Karpas-422 (cell line): Measurements from ENCODE around the gene ASZ1. TPM values are rescaled to one million over a fixed set of nuclear protein-coding genes. Genes with fewer than 3 reads are reported as not detected.

Experiments
- DNase-seq: peaks from one replicate; pipeline ENCODE4 v3.0.0-alpha.2; 2015
- H2AFZ ChIP-seq: fragments of 200-600 bp; sonication (generic); 2 replicates; pipeline ENCODE4 v1.6.1; 2014; ENCODE audit warnings: antibody characterized with exemption, low read length, mixed read lengths
- H3K27ac ChIP-seq: fragments of 200-600 bp; sonication (generic); 2 replicates; pipeline ENCODE4 v1.5.1; 2014; ENCODE audit warnings: mild to moderate bottlenecking, low read length, moderate library complexity
- H3K27me3 ChIP-seq: fragments of 200-600 bp; sonication (generic); 2 replicates; pipeline ENCODE4 v1.6.1; 2014; ENCODE audit warnings: low read length, mixed read lengths
- H3K36me3 ChIP-seq: fragments of 200-600 bp; sonication (generic); 2 replicates; pipeline ENCODE4 v1.6.1; 2014; ENCODE audit warnings: low read length, mixed read lengths; ENCODE audit not compliant: insufficient read depth
- H3K4me1 ChIP-seq: fragments of 200-600 bp; sonication (generic); 2 replicates; pipeline ENCODE4 v1.6.1; 2014; ENCODE audit warnings: mild to moderate bottlenecking, low read length, mixed read lengths
- H3K4me2 ChIP-seq: fragments of 200-600 bp; sonication (generic); 2 replicates; pipeline ENCODE4 v1.6.1; 2014; ENCODE audit warnings: low read length, low read depth, mild to moderate bottlenecking; ENCODE audit not compliant: poor library complexity, severe bottlenecking
- H3K4me3 ChIP-seq: fragments of 200-600 bp; sonication (generic); 2 replicates; pipeline ENCODE4 v1.5.1; 2014; ENCODE audit warnings: mild to moderate bottlenecking, antibody characterized with exemption, low read length, mixed read lengths
- H3K79me2 ChIP-seq: fragments of 200-600 bp; sonication (generic); 2 replicates; pipeline ENCODE4 v1.6.1; 2014; ENCODE audit warnings: mild to moderate bottlenecking, low read length, mixed read lengths
- H3K9ac ChIP-seq: fragments of 200-600 bp; sonication (generic); 2 replicates; pipeline ENCODE4 v1.6.0; 2014; ENCODE audit warnings: low read length
- H3K9me2 ChIP-seq: fragments of 200-600 bp; sonication (generic), shearing (Covaris generic); replicated peaks from 2 replicates; pipeline ENCODE4 v1.6.0; 2014; ENCODE audit warnings: mild to moderate bottlenecking, low read length, moderate library complexity; ENCODE audit not compliant: insufficient read depth
- H3K9me3 ChIP-seq: fragments of 300-700, 200-600 bp; sonication (generic); 2 replicates; pipeline ENCODE4 v1.6.1; 2014; ENCODE audit warnings: low read length, mixed read lengths
- H4K20me1 ChIP-seq: fragments of 200-600 bp; sonication (generic); 2 replicates; pipeline ENCODE4 v1.6.1; 2014; ENCODE audit warnings: mild to moderate bottlenecking, antibody characterized with exemption, low read length, low read depth; ENCODE audit not compliant: insufficient read depth
- total RNA-seq: library from RNA; depleted of rRNA; stranded (reverse); fragments of >200 nt; shearing (Covaris generic); gene quantifications from 2 replicates; pipeline ENCODE4 v1.2.3, GENCODE V29; 2014; ENCODE audit warnings: low replicate concordance

ASZ1 gene
- total RNA-seq, 1 experiment from 2014 or later = not detected

DNA sequence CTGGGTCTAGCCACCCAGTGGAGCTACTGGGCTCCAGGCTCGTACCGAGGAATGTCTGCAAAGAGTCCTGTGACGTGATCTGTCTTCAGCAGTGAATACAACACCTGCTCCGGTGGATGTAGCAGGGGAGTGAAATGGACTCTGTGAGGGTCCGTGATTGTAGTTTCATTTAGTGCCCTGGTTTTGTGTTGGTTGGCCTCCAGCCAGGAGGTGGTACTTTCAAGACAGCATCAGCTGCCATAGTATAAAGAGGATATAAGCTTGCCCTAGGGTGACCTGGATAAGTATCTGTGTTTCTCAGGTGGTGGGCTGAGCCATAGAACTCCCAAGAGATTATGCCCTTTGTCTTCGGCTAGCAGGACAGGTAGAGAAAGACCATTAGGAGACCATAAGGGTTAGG lies 79.8 kb downstream of the ASZ1 start:
- Histone ChIP-seq H3K4me2 (no peak overlapping the region), H3K9ac (no peak overlapping the region), H3K27ac (no peak overlapping the region), H3K4me1 (no peaks in the 10 kb centered on the region), H3K36me3 (no peaks in the 10 kb centered on the region), H3K9me3 (no peaks in the 10 kb centered on the region), H4K20me1 (no peaks in the 10 kb centered on the region), H3K27me3 (no peaks in the 10 kb centered on the region), H3K79me2 (no peaks in the 10 kb centered on the region), H3K4me3 (no peak overlapping the region), H2AFZ (no peak overlapping the region), H3K9me2 (no peaks in the 10 kb centered on the region)
- DNase-seq = no peak

GRCh38 chr7:117346161-117346560 lies 81.1 kb downstream of the ASZ1 start:
- H3K9me2 ChIP-seq = no peaks in the 10 kb centered on the region
- no peak overlapping the region for H3K9ac ChIP-seq
- H3K27me3 ChIP-seq = no peaks in the 10 kb centered on the region
- no peaks in the 10 kb centered on the region for H3K4me1 ChIP-seq
- no peaks in the 10 kb centered on the region for H3K36me3 ChIP-seq
- H4K20me1 ChIP-seq = no peaks in the 10 kb centered on the region
- no peak overlapping the region for H3K4me2 ChIP-seq
- H3K4me3 ChIP-seq = no peak overlapping the region
- no peak overlapping the region for H2AFZ ChIP-seq
- no peak overlapping the region for H3K27ac ChIP-seq
- DNase-seq = no peak
- no peaks in the 10 kb centered on the region for H3K79me2 ChIP-seq
- H3K9me3 ChIP-seq = no peaks in the 10 kb centered on the region

- Histone ChIP-seq H3K79me2 (no peaks in the 10 kb centered on the region), H3K9me3 (no peaks in the 10 kb centered on the region), H3K9me2 (no peaks in the 10 kb centered on the region), H3K27me3 (no peaks in the 10 kb centered on the region), H3K27ac (no peak overlapping the region), H4K20me1 (no peaks in the 10 kb centered on the region), H3K9ac (no peak overlapping the region), H3K36me3 (no peaks in the 10 kb centered on the region), H3K4me3 (no peak overlapping the region), H3K4me2 (no peak overlapping the region), H3K4me1 (no peaks in the 10 kb centered on the region), H2AFZ (no peak overlapping the region)
- DNase-seq = no peak
These were observed 89.3 kb downstream of the ASZ1 start for GRCh38 chr7:117338020-117338419.

- DNase-seq = no peak
- no peaks in the 10 kb centered on the region for H4K20me1 ChIP-seq
- H3K9me2 ChIP-seq = no peaks in the 10 kb centered on the region
- no peaks in the 10 kb centered on the region for H3K79me2 ChIP-seq
- H2AFZ ChIP-seq = no peak overlapping the region
- H3K4me2 ChIP-seq = no peak overlapping the region
- H3K4me3 ChIP-seq = no peak overlapping the region
- no peaks in the 10 kb centered on the region for H3K36me3 ChIP-seq
- no peak overlapping the region for H3K27ac ChIP-seq
- no peaks in the 10 kb centered on the region for H3K9me3 ChIP-seq
- no peaks in the 10 kb centered on the region for H3K4me1 ChIP-seq
- no peaks in the 10 kb centered on the region for H3K27me3 ChIP-seq
- no peak overlapping the region for H3K9ac ChIP-seq
These were observed 94.1 kb downstream of the ASZ1 start for GRCh38 chr7:117333168-117333567.

DNA sequence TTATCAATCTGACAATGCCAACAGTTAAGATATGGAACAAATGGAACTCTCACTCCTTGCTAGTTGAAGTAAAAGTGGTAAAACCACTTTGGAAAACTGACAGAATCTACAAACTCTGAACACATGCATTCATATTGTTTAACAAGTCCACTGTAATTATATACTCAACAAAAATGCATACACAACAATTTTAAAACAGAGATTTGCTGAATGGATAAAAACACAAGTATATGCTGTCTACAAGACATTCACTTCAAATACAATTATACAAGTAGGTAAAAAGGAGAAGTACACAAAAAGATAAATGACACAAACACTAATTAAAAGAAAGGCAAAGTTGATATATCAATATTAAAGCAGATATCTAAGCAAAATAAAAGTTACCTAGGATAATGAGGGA lies 95.3 kb downstream of the ASZ1 start:
- DNase-seq = no peak
- Histone ChIP-seq H3K27ac (no peak overlapping the region), H3K4me2 (no peak overlapping the region), H3K9me3 (no peaks in the 10 kb centered on the region), H3K27me3 (no peaks in the 10 kb centered on the region), H3K9me2 (no peaks in the 10 kb centered on the region), H3K4me1 (no peaks in the 10 kb centered on the region), H3K36me3 (no peaks in the 10 kb centered on the region), H3K79me2 (no peaks in the 10 kb centered on the region), H3K4me3 (no peak overlapping the region), H3K9ac (no peak overlapping the region), H2AFZ (no peak overlapping the region), H4K20me1 (no peaks in the 10 kb centered on the region)

GRCh38 chr7:117325836-117326235 lies 101.5 kb downstream of the ASZ1 start:
- H3K4me2 ChIP-seq = no peak overlapping the region
- H3K9me2 ChIP-seq = no peaks in the 10 kb centered on the region
- no peak overlapping the region for H3K4me3 ChIP-seq
- no peaks in the 10 kb centered on the region for H3K4me1 ChIP-seq
- no peak overlapping the region for H3K27ac ChIP-seq
- no peaks in the 10 kb centered on the region for H3K79me2 ChIP-seq
- no peaks in the 10 kb centered on the region for H4K20me1 ChIP-seq
- no peak overlapping the region for H2AFZ ChIP-seq
- no peaks in the 10 kb centered on the region for H3K9me3 ChIP-seq
- H3K9ac ChIP-seq = no peak overlapping the region
- DNase-seq = no peak
- H3K27me3 ChIP-seq = no peaks in the 10 kb centered on the region
- H3K36me3 ChIP-seq = no peaks in the 10 kb centered on the region

DNA sequence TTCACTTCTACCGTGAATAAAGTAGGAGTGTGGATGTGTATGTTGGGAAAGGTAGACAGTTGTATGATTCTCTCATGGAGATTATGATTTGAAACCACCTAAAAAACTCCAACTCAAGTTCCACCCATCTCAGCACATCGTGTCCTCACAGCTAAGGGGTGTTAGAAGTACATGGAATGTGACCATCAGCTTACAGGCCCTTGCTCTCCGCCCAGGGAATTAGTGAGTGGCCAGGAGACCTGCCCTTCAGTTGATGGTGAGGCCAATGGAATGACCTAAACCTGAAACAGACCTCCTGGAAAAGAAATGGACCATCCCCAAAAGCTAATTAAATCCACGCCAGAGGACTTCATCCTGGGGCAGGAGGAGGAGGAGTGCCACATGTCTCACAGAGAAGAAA lies 102.3 kb downstream of the ASZ1 start:
- Histone ChIP-seq H4K20me1 (no peaks in the 10 kb centered on the region), H3K9me2 (no peaks in the 10 kb centered on the region), H3K9ac (no peak overlapping the region), H3K9me3 (no peaks in the 10 kb centered on the region), H3K27ac (no peak overlapping the region), H3K27me3 (no peaks in the 10 kb centered on the region), H3K4me3 (no peak overlapping the region), H3K36me3 (no peaks in the 10 kb centered on the region), H2AFZ (no peak overlapping the region), H3K4me2 (no peak overlapping the region), H3K79me2 (no peaks in the 10 kb centered on the region), H3K4me1 (no peaks in the 10 kb centered on the region)
- no peak for DNase-seq

DNA sequence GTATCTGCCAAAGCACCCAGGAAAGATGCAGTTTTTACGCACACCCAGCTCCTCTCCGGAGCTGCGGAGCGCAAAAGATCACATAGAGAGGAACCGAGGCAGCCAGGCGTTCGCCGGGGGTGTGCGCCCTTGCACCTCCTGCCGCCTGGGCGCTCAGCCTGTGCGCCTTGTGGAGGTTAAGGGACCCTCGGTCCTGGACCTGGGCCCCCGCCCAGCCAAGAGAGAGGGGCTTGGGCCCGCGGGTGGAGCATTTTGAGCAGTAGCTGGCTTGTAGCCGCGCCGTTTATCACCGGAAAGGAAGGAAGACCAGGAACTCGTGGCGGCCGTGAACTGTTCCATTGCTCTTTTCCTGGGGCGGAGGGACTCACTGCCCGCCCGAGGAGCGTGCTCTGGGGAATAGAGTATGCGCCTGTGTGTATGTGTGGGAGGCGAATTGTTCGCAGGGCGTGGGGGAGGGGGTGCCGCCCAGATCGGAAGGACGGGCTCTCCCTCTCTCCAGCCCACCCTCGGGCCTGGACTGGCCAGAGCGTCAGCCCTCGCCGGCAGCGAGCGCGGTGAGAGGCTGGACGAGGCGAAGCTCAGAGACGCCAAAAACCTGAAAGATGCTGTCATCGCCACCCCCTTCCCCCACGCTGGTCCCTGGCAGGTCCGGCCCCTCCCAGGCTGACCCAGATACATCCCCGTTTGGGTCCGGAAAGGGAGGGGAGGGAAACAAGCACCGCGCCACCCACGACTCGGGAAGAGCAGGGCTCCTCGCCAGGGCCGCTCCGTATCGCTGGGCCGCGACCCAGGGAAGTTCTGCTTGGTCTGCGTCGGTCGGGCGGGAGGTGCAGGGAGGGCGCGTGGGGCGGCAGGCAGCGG lies 103.2 kb downstream of the ASZ1 start:
- Histone ChIP-seq H3K27ac (no peak overlapping the region), H3K79me2 (no peaks in the 10 kb centered on the region), H3K4me1 (no peaks in the 10 kb centered on the region), H4K20me1 (no peaks in the 10 kb centered on the region), H3K36me3 (no peaks in the 10 kb centered on the region), H3K27me3 (no peaks in the 10 kb centered on the region), H3K9ac (no peak overlapping the region), H2AFZ (no peak overlapping the region), H3K4me2 (no peak overlapping the region), H3K9me2 (no peaks in the 10 kb centered on the region), H3K9me3 (no peaks in the 10 kb centered on the region), H3K4me3 (no peak overlapping the region)
- DNase-seq = no peak
